ENCODE data around the gene ADGRB3.

- TF ChIP-seq EZH2 (IDR thresholded peaks at IDR 0.05; ENCODE audit: borderline replicate concordance, insufficient read depth, low read depth, low read length, poor library complexity, severe bottlenecking) (no peak), CTCF (IDR thresholded peaks at IDR 0.05) (no peak)
Measured at GRCh38 chr6:68642977-68643376, 7.9 kb downstream of the ADGRB3 start.
